ENCODE results near the gene RAB13. TPM values are rescaled to one million over a fixed set of nuclear protein-coding genes. Genes with fewer than 3 reads are reported as not detected.

Gene RAB13
- total and polyA plus RNA-seq, 2 of the 13 experiments (the other 11 are each of a cell fraction or from before 2014, with no cell fraction given) = 15.9 to 24.7 TPM

GRCh38 chr1:153958111-153958960, 27.8 kb downstream of the RAB13 start, which contains the start of gene CRTC2 (continued):
- TF ChIP-seq LBX2 (CRISPR knock-in tag; IDR thresholded peaks at IDR 0.05; ENCODE audit: borderline replicate concordance) (0 out of 2 replicates have a peak, but pooled peaks have one; percentile 46), ZNF317 (CRISPR knock-in tag; IDR thresholded peaks at IDR 0.05) (0 out of 2 replicates have a peak, but pooled peaks have one; percentile 53), HDAC1 (CRISPR knock-in tag; IDR thresholded peaks at IDR 0.05) (peak; percentile 83), ZFX (CRISPR knock-in tag; IDR thresholded peaks at IDR 0.05; ENCODE audit: low read depth) (peak; percentile 96), RARA (CRISPR knock-in tag; IDR thresholded peaks at IDR 0.05) (peak; percentile 13; the same call in 1 of the 2 replicates), MED1 (CRISPR knock-in tag; IDR thresholded peaks at IDR 0.05) (peak; percentile 53; the same call in 1 of the 2 replicates), KDM5B (CRISPR knock-in tag; IDR thresholded peaks at IDR 0.05; ENCODE audit: borderline replicate concordance) (peak; percentile 75; the same call in 1 of the 2 replicates), TFAP4 (IDR thresholded peaks at IDR 0.05; ENCODE audit: borderline replicate concordance, low read depth) (peak; percentile 8; the same call in 1 of the 2 replicates), CREBL2 (CRISPR knock-in tag; IDR thresholded peaks at IDR 0.05; ENCODE audit: borderline replicate concordance) (no peak), ZNF800 (CRISPR knock-in tag; IDR thresholded peaks at IDR 0.05) (peak; percentile 62; the same call in 1 of the 2 replicates), FOXK2 (IDR thresholded peaks at IDR 0.05) (peak; percentile 76), ZNF572 (CRISPR knock-in tag; IDR thresholded peaks at IDR 0.05) (no peak), PTBP1 (IDR thresholded peaks at IDR 0.05; ENCODE audit: low read depth, low read length, poor library complexity, severe bottlenecking) (no peak), SPEN (CRISPR knock-in tag; IDR thresholded peaks at IDR 0.05; ENCODE audit: low read depth) (peak; percentile 68), ZZZ3 (CRISPR knock-in tag; IDR thresholded peaks at IDR 0.05; ENCODE audit: borderline replicate concordance) (0 out of 2 replicates have a peak, but pooled peaks have one; percentile 17), CREB1 (IDR thresholded peaks at IDR 0.05) (peak; percentile 68; the same call in 1 of the 2 replicates), CREB1 (CRISPR knock-in tag; IDR thresholded peaks at IDR 0.05) (peak; percentile 88), ZNF235 (CRISPR knock-in tag; IDR thresholded peaks at IDR 0.05; ENCODE audit: borderline replicate concordance) (peak; percentile 60; the same call in 1 of the 2 replicates)
- TF ChIP-seq, protein P1, sequence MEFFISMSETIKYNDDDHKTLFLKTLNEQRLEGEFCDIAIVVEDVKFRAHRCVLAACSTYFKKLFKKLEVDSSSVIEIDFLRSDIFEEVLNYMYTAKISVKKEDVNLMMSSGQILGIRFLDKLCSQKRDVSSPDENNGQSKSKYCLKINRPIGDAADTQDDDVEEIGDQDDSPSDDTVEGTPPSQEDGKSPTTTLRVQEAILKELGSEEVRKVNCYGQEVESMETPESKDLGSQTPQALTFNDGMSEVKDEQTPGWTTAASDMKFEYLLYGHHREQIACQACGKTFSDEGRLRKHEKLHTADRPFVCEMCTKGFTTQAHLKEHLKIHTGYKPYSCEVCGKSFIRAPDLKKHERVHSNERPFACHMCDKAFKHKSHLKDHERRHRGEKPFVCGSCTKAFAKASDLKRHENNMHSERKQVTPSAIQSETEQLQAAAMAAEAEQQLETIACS (CRISPR knock-in tag; IDR thresholded peaks at IDR 0.05) = 0 out of 2 replicates have a peak, but pooled peaks have one; percentile 16
- TF ChIP-seq, protein P2, sequence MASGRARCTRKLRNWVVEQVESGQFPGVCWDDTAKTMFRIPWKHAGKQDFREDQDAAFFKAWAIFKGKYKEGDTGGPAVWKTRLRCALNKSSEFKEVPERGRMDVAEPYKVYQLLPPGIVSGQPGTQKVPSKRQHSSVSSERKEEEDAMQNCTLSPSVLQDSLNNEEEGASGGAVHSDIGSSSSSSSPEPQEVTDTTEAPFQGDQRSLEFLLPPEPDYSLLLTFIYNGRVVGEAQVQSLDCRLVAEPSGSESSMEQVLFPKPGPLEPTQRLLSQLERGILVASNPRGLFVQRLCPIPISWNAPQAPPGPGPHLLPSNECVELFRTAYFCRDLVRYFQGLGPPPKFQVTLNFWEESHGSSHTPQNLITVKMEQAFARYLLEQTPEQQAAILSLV (CRISPR knock-in tag; IDR thresholded peaks at IDR 0.05; ENCODE audit: borderline replicate concordance) = peak; percentile 85; the same call in 1 of the 2 replicates
- TF ChIP-seq, protein P3, sequence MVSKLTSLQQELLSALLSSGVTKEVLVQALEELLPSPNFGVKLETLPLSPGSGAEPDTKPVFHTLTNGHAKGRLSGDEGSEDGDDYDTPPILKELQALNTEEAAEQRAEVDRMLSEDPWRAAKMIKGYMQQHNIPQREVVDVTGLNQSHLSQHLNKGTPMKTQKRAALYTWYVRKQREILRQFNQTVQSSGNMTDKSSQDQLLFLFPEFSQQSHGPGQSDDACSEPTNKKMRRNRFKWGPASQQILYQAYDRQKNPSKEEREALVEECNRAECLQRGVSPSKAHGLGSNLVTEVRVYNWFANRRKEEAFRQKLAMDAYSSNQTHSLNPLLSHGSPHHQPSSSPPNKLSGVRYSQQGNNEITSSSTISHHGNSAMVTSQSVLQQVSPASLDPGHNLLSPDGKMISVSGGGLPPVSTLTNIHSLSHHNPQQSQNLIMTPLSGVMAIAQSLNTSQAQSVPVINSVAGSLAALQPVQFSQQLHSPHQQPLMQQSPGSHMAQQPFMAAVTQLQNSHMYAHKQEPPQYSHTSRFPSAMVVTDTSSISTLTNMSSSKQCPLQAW (CRISPR knock-in tag; IDR thresholded peaks at IDR 0.05) = peak; percentile 71
